ENCODE results near the gene MEMO1. TPM values are rescaled to one million over a fixed set of nuclear protein-coding genes. Genes with fewer than 3 reads are reported as not detected.

Gene MEMO1
- total RNA-seq, 1 experiment from 2014 or later, result 44.4 TPM

DNA sequence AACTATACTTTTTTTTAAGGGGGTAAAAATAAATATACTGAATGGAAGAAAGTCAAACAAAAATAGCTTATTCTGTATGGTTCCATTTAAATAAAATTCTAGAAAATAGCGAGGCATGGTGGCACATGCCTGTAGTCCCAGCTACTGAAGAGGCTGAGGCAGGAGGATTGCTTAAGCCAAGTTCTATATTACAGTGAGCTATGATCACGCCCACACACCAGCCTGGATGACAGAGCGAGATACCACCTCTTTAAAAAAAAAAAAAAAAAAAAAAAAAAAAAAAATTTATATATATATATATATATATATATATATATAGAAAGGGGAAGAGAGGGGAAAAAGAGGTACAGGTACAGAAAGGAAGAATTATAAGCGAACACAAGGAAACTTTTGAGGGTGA lies 77.7 kb downstream of the MEMO1 start (continued):
- TF ChIP-seq, protein P1, sequence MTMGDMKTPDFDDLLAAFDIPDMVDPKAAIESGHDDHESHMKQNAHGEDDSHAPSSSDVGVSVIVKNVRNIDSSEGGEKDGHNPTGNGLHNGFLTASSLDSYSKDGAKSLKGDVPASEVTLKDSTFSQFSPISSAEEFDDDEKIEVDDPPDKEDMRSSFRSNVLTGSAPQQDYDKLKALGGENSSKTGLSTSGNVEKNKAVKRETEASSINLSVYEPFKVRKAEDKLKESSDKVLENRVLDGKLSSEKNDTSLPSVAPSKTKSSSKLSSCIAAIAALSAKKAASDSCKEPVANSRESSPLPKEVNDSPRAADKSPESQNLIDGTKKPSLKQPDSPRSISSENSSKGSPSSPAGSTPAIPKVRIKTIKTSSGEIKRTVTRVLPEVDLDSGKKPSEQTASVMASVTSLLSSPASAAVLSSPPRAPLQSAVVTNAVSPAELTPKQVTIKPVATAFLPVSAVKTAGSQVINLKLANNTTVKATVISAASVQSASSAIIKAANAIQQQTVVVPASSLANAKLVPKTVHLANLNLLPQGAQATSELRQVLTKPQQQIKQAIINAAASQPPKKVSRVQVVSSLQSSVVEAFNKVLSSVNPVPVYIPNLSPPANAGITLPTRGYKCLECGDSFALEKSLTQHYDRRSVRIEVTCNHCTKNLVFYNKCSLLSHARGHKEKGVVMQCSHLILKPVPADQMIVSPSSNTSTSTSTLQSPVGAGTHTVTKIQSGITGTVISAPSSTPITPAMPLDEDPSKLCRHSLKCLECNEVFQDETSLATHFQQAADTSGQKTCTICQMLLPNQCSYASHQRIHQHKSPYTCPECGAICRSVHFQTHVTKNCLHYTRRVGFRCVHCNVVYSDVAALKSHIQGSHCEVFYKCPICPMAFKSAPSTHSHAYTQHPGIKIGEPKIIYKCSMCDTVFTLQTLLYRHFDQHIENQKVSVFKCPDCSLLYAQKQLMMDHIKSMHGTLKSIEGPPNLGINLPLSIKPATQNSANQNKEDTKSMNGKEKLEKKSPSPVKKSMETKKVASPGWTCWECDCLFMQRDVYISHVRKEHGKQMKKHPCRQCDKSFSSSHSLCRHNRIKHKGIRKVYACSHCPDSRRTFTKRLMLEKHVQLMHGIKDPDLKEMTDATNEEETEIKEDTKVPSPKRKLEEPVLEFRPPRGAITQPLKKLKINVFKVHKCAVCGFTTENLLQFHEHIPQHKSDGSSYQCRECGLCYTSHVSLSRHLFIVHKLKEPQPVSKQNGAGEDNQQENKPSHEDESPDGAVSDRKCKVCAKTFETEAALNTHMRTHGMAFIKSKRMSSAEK (CRISPR knock-in tag; IDR thresholded peaks at IDR 0.05; ENCODE audit: borderline replicate concordance), result no peak
- no peak for TF ChIP-seq SMAD4 (CRISPR knock-in tag; IDR thresholded peaks at IDR 0.05)
- TF ChIP-seq ZNF416 (CRISPR knock-in tag; IDR thresholded peaks at IDR 0.05), result no peak
- TF ChIP-seq ZNF396 (CRISPR knock-in tag; IDR thresholded peaks at IDR 0.05; ENCODE audit: borderline replicate concordance), result no peak
- TF ChIP-seq ATF1 (CRISPR knock-in tag; IDR thresholded peaks at IDR 0.05), result no peak
- TF ChIP-seq, protein P2, sequence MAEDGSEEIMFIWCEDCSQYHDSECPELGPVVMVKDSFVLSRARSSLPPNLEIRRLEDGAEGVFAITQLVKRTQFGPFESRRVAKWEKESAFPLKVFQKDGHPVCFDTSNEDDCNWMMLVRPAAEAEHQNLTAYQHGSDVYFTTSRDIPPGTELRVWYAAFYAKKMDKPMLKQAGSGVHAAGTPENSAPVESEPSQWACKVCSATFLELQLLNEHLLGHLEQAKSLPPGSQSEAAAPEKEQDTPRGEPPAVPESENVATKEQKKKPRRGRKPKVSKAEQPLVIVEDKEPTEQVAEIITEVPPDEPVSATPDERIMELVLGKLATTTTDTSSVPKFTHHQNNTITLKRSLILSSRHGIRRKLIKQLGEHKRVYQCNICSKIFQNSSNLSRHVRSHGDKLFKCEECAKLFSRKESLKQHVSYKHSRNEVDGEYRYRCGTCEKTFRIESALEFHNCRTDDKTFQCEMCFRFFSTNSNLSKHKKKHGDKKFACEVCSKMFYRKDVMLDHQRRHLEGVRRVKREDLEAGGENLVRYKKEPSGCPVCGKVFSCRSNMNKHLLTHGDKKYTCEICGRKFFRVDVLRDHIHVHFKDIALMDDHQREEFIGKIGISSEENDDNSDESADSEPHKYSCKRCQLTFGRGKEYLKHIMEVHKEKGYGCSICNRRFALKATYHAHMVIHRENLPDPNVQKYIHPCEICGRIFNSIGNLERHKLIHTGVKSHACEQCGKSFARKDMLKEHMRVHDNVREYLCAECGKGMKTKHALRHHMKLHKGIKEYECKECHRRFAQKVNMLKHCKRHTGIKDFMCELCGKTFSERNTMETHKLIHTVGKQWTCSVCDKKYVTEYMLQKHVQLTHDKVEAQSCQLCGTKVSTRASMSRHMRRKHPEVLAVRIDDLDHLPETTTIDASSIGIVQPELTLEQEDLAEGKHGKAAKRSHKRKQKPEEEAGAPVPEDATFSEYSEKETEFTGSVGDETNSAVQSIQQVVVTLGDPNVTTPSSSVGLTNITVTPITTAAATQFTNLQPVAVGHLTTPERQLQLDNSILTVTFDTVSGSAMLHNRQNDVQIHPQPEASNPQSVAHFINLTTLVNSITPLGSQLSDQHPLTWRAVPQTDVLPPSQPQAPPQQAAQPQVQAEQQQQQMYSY (CRISPR knock-in tag; IDR thresholded peaks at IDR 0.05), result no peak

DNA sequence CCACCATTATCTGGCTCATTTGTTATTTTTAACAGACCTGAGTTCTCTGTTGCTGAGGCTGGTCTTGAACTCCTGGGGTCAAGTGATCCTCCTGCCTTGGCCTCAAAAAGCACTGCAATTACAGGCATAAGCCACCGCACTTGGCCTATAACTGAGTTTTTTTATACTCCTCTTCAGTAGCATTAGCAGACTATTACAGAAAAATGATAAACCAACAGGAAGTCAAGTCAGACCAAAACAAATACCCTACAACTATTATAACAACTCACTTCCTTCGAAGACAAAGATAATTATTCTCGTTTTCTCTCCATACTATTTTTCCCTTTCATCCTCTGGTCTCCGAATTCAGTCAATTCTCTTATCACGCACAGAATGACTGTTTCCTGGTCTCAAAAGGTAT lies 78.2 kb downstream of the MEMO1 start:
- Mint-ChIP-seq H3K27me3 (ENCODE audit: low read depth) (no peaks in the 10 kb centered on the region), H3K4me1 (no peaks in the 10 kb centered on the region), H3K9me3 (no peaks in the 10 kb centered on the region), H3K27ac (no peak overlapping the region), H3K4me3 (no peak overlapping the region), H3K36me3 (no peaks in the 10 kb centered on the region)
- ChIA-PET POLR2A (no interaction called here), CTCF (no interaction called here)
- ATAC-seq (no peak), DNase-seq (ENCODE audit: low spot score) (no peak)
- 0 out of 2 replicates have a peak, but pooled peaks have one; percentile 11 for TF ChIP-seq ZNF121 (CRISPR knock-in tag; IDR thresholded peaks at IDR 0.05)
- TF ChIP-seq, protein P3, sequence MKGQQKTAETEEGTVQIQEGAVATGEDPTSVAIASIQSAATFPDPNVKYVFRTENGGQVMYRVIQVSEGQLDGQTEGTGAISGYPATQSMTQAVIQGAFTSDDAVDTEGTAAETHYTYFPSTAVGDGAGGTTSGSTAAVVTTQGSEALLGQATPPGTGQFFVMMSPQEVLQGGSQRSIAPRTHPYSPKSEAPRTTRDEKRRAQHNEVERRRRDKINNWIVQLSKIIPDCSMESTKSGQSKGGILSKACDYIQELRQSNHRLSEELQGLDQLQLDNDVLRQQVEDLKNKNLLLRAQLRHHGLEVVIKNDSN (CRISPR knock-in tag; IDR thresholded peaks at IDR 0.05), result no peak
- no peak for TF ChIP-seq KAT7 (CRISPR knock-in tag; IDR thresholded peaks at IDR 0.05; ENCODE audit: borderline replicate concordance)

DNA sequence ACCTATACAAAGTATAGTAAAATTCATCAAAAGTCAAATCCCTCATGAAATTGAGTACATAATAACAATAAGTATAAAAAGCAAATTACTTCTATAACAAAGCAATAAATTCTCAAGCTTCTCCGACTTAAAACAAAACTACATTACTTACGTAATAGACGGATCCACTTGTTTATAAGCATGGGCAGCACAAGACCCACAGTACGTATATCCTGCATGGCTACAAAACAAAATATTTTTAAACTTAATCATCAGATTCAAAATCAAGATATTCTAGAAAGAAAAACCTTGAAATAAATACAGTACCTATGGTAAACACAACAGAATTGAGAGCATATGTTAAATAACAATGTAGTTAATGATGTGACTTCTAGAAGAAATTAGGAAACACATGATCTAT lies 78.9 kb downstream of the MEMO1 start:
- no peak for ATAC-seq
- Mint-ChIP-seq H3K4me1 (no peaks in the 10 kb centered on the region), H3K4me3 (no peak overlapping the region), H3K27ac (no peak overlapping the region), H3K36me3 (no peaks in the 10 kb centered on the region), H3K27me3 (ENCODE audit: low read depth) (no peaks in the 10 kb centered on the region), H3K9me3 (no peaks in the 10 kb centered on the region)
- CTCF ChIA-PET, result no interaction called here
- DNase-seq (ENCODE audit: low spot score), result no peak
- POLR2A ChIA-PET, result no interaction called here
- TF ChIP-seq RELA (CRISPR knock-in tag; IDR thresholded peaks at IDR 0.05; ENCODE audit: borderline replicate concordance) (no peak), SP1 (CRISPR knock-in tag; conservative IDR thresholded peaks at IDR 0.05) (no peak), JUN (CRISPR knock-in tag; IDR thresholded peaks at IDR 0.05) (no peak), ZNF138 (CRISPR knock-in tag; conservative IDR thresholded peaks at IDR 0.05) (no peak), ZNF121 (CRISPR knock-in tag; IDR thresholded peaks at IDR 0.05) (no peak), IRF2 (CRISPR knock-in tag; IDR thresholded peaks at IDR 0.05; ENCODE audit: borderline replicate concordance, low read depth) (no peak), CREM (CRISPR knock-in tag; IDR thresholded peaks at IDR 0.05) (no peak)
- TF ChIP-seq, protein P4, sequence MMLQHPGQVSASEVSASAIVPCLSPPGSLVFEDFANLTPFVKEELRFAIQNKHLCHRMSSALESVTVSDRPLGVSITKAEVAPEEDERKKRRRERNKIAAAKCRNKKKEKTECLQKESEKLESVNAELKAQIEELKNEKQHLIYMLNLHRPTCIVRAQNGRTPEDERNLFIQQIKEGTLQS (CRISPR knock-in tag; conservative IDR thresholded peaks at IDR 0.05), result no peak
- TF ChIP-seq, protein P5, sequence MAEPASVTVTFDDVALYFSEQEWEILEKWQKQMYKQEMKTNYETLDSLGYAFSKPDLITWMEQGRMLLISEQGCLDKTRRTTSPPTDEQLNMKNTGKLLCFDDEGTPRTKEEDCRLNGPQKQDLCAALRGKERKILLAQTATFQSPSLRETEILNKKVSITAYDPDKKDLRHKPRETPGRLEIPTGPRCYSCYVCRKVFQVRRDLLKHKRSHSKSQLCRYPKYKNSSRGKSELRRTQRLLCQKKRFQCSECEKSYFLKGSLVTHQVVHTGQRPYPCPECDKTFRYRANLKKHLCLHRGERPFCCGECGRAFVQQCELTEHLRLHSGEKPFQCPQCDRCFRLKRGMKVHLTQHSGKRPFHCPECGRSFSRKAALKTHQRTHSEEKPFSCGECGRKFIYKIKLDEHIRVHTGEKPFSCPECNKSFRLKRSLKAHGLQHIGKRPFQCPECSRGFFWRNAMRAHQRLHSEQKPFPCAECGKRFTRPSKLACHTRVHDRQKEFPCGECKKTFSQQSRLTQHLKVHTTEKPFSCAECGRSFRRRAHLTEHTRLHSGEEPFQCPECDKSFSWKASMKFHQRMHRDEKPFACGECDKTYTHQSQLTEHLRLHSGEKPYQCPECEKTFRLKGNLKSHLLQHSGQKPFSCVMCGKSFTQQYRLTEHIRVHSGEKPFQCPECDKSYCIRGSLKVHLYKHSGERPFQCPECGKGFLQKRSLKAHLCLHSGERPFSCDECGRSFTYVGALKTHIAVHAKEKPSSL (CRISPR knock-in tag; conservative IDR thresholded peaks at IDR 0.05), result no peak
- TF ChIP-seq, protein P6, sequence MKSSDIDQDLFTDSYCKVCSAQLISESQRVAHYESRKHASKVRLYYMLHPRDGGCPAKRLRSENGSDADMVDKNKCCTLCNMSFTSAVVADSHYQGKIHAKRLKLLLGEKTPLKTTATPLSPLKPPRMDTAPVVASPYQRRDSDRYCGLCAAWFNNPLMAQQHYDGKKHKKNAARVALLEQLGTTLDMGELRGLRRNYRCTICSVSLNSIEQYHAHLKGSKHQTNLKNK (CRISPR knock-in tag; IDR thresholded peaks at IDR 0.05), result no peak
- TF ChIP-seq, protein P7, sequence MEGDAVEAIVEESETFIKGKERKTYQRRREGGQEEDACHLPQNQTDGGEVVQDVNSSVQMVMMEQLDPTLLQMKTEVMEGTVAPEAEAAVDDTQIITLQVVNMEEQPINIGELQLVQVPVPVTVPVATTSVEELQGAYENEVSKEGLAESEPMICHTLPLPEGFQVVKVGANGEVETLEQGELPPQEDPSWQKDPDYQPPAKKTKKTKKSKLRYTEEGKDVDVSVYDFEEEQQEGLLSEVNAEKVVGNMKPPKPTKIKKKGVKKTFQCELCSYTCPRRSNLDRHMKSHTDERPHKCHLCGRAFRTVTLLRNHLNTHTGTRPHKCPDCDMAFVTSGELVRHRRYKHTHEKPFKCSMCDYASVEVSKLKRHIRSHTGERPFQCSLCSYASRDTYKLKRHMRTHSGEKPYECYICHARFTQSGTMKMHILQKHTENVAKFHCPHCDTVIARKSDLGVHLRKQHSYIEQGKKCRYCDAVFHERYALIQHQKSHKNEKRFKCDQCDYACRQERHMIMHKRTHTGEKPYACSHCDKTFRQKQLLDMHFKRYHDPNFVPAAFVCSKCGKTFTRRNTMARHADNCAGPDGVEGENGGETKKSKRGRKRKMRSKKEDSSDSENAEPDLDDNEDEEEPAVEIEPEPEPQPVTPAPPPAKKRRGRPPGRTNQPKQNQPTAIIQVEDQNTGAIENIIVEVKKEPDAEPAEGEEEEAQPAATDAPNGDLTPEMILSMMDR (IDR thresholded peaks at IDR 0.05), result no peak
- TF ChIP-seq, protein P8, sequence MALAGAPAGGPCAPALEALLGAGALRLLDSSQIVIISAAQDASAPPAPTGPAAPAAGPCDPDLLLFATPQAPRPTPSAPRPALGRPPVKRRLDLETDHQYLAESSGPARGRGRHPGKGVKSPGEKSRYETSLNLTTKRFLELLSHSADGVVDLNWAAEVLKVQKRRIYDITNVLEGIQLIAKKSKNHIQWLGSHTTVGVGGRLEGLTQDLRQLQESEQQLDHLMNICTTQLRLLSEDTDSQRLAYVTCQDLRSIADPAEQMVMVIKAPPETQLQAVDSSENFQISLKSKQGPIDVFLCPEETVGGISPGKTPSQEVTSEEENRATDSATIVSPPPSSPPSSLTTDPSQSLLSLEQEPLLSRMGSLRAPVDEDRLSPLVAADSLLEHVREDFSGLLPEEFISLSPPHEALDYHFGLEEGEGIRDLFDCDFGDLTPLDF (CRISPR knock-in tag; IDR thresholded peaks at IDR 0.05), result no peak

All from WTC11 (cell line).